Measurements from ENCODE around the gene FAM9C.
"Not testable (repeated sequence)": the region's sequence is repeated elsewhere in the genome, so short reads cannot be mapped to it uniquely, and the experiment has no call there.

FAM9C gene

DNA sequence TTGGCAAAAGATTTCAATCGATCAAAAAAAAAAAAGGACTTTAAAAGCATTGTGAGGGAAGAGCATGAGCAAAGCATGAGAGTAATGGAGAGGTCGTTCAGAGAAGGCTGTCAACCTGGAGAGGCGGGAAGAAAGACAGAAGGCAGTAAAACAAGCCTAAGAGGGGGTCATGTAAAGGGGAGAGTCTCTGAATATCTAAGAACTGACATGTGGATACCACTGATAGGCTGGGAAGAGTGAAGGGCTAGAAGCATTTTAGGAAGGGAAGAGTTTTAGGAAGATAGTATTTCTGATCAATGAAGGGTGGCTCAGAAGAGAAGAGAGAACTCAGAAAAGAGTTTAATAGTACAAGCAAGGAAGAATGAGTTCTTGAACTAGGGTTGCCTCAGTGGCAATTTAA lies 7.5 kb downstream of the FAM9C start:
- no peak for DNase-seq
- Mint-ChIP-seq H3K4me1 (peaks cover 13% of the 10 kb centered on the region), H3K27me3 (no peaks in the 10 kb centered on the region), H3K9me3 (no peaks in the 10 kb centered on the region), H3K4me3 (no peak overlapping the region), H3K36me3 (ENCODE audit: low read depth) (no peaks in the 10 kb centered on the region), H3K27ac (peak overlapping the region; percentile 32)
- ATAC-seq: no peak

DNA sequence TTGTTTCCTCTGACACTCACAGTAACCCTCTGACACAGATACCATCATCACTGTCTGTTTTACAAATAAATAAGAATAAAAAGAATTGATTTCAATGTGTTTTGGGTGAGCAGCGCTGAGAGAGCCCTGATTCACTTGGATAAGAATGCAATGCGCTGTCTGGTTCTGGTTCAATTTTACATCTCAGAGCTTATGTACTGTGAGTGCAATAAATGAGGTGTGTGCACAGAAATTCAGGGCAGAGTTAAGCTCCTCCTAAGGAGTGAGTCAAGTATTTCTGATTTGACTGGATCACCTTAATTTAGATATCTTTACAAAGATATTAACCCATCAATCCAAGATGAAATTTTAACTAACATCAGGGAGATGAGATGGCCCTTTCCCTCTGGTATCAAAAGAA lies 11.2 kb downstream of the FAM9C start:
- DNase-seq (no peak), ATAC-seq (no peak)
- Mint-ChIP-seq H3K27ac (no peak overlapping the region), H3K9me3 (no peaks in the 10 kb centered on the region), H3K27me3 (no peaks in the 10 kb centered on the region), H3K4me1 (peaks cover 42% of the 10 kb centered on the region), H3K4me3 (no peak overlapping the region), H3K36me3 (ENCODE audit: low read depth) (no peaks in the 10 kb centered on the region)

DNA sequence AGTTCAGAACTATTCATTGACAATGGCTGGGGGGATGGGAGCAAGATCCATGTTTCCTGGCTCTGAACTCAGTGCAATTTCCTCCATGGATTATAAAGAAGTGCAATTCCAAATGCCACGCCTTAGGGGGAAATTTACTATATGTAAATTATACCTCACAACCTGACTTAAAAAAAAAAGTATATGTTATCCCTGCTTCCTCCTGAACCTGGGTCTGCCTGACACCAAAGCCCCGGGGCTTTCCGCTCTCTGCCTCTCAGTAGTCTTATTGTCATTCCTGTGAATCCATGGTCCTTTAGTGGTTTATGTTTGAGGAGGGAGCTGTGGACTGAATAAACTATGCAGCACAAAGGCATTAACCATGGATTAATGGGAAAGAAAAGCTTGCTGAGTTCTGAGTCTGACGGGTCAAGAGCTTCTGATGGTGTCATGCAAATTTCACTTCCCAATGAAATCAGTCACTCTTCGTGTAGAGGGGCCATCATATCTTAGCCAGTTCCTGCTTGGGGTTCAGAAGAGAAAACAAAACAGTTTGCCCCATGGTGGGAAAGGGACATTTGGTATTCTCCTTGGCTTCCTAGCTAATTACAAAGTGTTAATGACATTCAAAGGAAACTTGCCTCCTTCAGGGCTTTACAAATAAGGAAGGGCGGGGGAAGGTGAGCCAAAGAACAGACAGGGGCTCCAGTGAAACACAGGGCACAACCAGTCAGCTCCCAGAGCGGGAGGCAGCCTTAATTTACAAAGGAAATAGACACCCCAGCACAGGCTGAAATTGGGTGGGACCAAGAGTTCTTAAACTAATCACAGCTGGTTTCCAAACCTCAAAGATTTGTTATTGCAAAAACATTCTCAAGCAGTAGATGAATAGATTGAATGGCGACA lies 14.3 kb downstream of the FAM9C start:
- Mint-ChIP-seq H3K36me3 (ENCODE audit: low read depth) (no peaks in the 10 kb centered on the region), H3K4me1 (peaks cover 63% of the 10 kb centered on the region), H3K4me3 (peak overlapping the region; percentile 62), H3K9me3 (no peaks in the 10 kb centered on the region), H3K27me3 (no peaks in the 10 kb centered on the region), H3K27ac (peak overlapping the region; percentile 78)
- ATAC-seq: no peak
- no peak for DNase-seq

DNA sequence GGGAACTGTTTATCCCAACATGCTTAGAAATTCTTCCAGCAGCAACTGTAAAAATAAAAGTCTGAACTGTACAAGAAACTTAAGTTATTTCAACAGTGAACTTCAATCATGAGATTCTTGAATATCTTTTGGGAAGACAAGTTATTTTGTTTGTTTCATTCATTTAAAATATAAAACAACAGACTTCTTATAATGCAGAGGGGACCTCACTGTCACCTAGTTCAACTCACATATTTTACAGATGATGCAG lies 14.9 kb downstream of the FAM9C start:
- Mint-ChIP-seq H3K4me3 (peak overlapping the region; percentile 24), H3K27me3 (no peaks in the 10 kb centered on the region), H3K9me3 (no peaks in the 10 kb centered on the region), H3K36me3 (ENCODE audit: low read depth) (no peaks in the 10 kb centered on the region), H3K27ac (peak overlapping the region; percentile 73), H3K4me1 (peaks cover 68% of the 10 kb centered on the region)
- ATAC-seq: no peak
- DNase-seq: no peak

DNA sequence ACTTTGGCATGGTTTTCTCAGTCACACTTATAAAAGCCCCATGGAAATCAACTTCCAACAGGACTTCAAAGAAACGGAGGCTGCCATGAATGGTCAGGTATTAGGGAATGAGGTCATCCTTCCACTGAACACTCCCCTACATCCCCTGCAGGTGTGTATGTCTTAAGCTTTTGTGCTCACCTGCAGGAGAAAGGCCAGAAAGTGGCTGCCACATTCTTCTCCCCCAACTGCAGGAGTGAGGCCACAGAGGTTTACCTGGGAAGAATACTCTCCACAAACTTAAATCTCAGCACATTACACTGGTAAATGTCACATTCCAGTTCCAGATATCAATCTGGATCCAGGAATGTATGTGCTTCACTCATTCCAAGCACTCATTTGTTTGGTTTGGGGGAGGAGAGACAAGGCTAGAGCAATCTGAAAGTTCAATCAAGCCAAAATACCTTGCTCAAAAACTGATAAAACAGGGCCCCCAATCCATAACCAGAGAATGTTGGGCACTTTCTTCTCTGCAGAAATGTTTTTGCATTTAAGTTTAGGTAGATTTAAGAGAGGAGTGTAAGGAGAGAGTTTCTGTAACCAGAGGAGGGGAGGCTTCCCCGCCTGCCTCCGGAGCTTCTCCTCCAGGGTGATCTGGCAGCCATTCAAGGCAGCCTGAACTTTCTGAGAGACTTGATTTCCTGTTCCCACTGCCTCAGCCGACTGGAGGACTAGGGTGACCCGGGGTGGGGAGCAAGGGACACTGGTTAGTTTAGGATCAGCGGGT lies 15.4 kb downstream of the FAM9C start:
- Mint-ChIP-seq H3K27me3 (no peaks in the 10 kb centered on the region), H3K4me1 (peaks cover 72% of the 10 kb centered on the region)

DNA sequence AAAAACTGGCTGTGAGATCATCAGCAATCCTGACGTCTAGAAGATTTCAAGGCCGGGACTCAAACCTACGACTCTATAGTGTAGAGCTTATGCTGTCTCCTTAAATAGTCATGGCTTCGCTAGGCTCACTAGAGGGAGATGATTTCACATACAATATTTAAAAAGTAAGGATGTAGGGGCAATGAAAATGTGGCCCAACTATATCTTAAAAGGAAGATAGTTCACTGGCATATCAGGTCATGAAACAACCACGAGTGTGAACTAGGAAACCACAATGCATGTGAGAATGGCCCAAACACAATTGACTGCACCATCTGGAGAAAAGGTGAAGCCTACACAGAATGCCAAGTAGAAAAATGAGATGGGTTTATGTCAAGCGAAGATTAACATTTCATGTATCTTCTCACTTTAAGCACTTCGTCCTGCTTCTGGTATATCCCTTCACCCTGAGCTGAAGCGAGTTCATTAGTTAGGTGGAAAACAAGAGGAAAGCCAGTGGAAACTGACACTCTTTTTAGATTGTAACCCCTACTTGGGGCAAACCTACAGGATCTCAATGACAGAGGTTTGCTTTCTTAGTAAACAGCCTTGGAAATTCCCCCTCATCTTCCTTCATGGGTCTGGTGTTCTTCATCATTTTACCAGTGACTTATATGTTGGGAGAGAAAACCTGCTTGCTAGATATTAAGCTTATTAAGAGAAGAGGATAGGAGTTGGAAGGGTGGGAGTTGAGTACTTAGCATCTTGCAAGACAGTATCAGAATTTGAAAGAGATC lies 17.4 kb downstream of the FAM9C start:
- Mint-ChIP-seq H3K27me3 (no peaks in the 10 kb centered on the region), H3K36me3 (ENCODE audit: low read depth) (no peaks in the 10 kb centered on the region), H3K4me3 (no peak overlapping the region), H3K9me3 (no peaks in the 10 kb centered on the region), H3K27ac (peak overlapping the region; percentile 87), H3K4me1 (peaks cover 89% of the 10 kb centered on the region)
- no peak for DNase-seq
- peak; percentile 61 for ATAC-seq

More for the DNA sequence above, 15.4 kb downstream of the FAM9C start:
- ATAC-seq (no peak), DNase-seq (peak; percentile 26)
- Mint-ChIP-seq H3K27ac (peak overlapping the region; percentile 73), H3K4me3 (peak overlapping the region; percentile 24), H3K36me3 (ENCODE audit: low read depth) (no peaks in the 10 kb centered on the region), H3K9me3 (no peaks in the 10 kb centered on the region)

DNA sequence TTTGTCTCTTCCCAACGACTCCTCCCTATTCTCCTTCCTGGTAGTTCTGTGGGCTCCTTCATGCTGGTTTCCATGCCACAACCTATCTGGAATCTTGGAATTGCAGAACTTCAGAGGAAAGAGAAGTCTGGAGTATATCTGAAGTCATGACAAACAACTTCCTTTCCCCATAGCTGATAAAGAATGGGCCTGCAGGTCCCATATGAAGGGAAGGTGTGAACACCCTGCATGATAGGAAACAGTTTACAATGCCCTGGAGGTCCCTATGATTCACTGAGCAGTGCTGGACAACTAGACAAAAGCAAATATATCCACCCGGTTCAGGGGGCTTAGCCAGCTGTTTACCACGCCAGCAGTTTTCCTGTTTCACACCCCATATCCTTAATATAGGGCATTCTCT lies 19.4 kb downstream of the FAM9C start:
- ATAC-seq (no peak), DNase-seq (no peak)
- H3K4me3 Mint-ChIP-seq: no peak overlapping the region
- no peaks in the 10 kb centered on the region for H3K9me3 Mint-ChIP-seq
- H3K36me3 Mint-ChIP-seq (ENCODE audit: low read depth): no peaks in the 10 kb centered on the region
- no peaks in the 10 kb centered on the region for H3K27me3 Mint-ChIP-seq
- H3K4me1 Mint-ChIP-seq: peaks cover 78% of the 10 kb centered on the region
- peak overlapping the region; percentile 87 for H3K27ac Mint-ChIP-seq

DNA sequence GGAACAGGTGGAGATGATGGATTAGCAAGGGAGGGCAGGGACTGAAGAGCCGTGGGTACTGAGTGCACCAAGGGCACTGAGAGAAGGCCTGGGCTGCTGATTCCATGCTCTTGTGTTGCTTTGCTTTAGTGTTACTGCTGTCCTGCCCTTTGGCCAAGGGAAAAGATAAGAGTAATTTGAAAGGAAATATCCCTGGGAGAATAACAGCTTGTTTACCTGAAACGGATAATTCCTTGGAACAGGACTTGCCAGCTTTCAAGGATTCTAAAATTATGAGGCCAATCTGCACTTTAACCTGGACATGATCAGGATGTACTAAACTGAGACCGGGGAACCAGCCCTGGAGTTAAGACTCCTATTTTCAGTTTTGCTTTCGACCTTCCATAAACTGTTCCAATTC lies 20.4 kb downstream of the FAM9C start:
- Mint-ChIP-seq H3K9me3 (no peaks in the 10 kb centered on the region), H3K4me3 (no peak overlapping the region), H3K27me3 (no peaks in the 10 kb centered on the region), H3K36me3 (ENCODE audit: low read depth) (no peaks in the 10 kb centered on the region), H3K4me1 (peaks cover 72% of the 10 kb centered on the region), H3K27ac (peak overlapping the region; percentile 56)
- DNase-seq (no peak), ATAC-seq (no peak)

DNA sequence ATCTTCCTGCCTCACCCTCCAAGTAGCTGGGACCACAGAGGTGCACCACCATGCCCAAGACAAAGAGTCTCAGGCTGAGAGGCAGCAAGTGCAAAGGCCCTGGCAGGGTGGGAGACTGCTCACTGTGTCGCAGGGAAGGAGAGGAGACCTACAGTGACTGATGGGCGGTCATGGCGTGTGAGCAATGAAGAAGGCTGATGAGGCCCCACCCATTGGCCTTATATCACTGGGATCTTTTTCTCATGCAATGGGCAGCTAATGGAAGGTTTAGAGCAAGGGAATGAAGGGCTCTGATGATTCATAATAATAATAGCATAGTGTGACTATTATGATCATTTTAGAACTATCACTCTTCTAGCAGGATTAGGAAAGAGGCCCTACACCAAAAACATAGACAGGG lies 20.9 kb downstream of the FAM9C start:
- no peak for DNase-seq
- H3K4me1 Mint-ChIP-seq: peaks cover 69% of the 10 kb centered on the region

DNA sequence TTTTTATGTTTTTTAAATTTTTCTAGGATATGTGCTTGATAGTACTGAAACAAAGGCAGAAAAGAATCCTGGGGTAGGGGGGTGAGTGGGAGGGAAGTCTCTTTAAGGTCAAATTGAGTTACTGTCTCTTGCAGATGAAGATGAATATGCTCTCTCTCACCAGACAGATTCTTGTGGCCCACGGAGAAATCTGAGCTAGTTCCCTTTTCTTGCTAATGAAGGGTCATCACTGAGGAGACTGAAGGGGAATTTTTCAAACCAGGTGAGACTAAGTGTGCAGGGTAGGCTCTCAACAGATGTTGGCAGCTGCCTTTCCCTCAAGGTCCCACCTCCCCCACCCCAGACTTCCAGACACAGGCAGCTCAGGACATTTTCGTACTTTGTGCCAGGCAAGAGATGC lies 21.5 kb downstream of the FAM9C start:
- Mint-ChIP-seq H3K27me3 (no peaks in the 10 kb centered on the region), H3K27ac (peak overlapping the region; percentile 56), H3K9me3 (no peaks in the 10 kb centered on the region), H3K4me1 (peaks cover 63% of the 10 kb centered on the region), H3K4me3 (no peak overlapping the region), H3K36me3 (ENCODE audit: low read depth) (no peaks in the 10 kb centered on the region)
- no peak for DNase-seq
- no peak for ATAC-seq

More for the DNA sequence above, 20.9 kb downstream of the FAM9C start:
- peak; percentile 44 for ATAC-seq
- no peak overlapping the region for H3K4me3 Mint-ChIP-seq
- peak overlapping the region; percentile 56 for H3K27ac Mint-ChIP-seq
- H3K36me3 Mint-ChIP-seq (ENCODE audit: low read depth): no peaks in the 10 kb centered on the region
- H3K27me3 Mint-ChIP-seq: no peaks in the 10 kb centered on the region
- H3K9me3 Mint-ChIP-seq: no peaks in the 10 kb centered on the region

DNA sequence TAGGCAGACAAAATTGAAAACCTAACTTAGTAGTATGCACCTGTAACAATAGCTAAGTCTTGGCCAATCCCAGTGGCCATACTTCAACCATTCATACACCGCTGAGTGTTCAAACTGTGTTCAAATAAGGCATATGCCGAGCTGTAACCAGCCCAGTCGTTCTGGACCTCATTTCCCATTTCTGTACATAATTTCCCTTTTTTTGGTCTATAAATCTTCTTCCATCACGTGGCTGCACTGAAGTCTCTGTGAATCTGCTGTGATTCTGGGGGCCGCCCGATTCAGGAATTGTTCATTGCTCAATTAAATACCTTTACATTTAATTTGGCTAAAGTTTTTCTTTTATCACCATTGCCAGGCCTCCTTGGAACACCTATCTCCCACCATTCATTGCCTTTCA lies 27.7 kb downstream of the FAM9C start:
- H3K27ac Mint-ChIP-seq; DNase-seq; H3K4me3 Mint-ChIP-seq; ATAC-seq; H3K27me3 Mint-ChIP-seq; H3K36me3 Mint-ChIP-seq (ENCODE audit: low read depth); H3K9me3 Mint-ChIP-seq: not testable (repeated sequence)
- peaks cover 58% of the 10 kb centered on the region for H3K4me1 Mint-ChIP-seq

DNA sequence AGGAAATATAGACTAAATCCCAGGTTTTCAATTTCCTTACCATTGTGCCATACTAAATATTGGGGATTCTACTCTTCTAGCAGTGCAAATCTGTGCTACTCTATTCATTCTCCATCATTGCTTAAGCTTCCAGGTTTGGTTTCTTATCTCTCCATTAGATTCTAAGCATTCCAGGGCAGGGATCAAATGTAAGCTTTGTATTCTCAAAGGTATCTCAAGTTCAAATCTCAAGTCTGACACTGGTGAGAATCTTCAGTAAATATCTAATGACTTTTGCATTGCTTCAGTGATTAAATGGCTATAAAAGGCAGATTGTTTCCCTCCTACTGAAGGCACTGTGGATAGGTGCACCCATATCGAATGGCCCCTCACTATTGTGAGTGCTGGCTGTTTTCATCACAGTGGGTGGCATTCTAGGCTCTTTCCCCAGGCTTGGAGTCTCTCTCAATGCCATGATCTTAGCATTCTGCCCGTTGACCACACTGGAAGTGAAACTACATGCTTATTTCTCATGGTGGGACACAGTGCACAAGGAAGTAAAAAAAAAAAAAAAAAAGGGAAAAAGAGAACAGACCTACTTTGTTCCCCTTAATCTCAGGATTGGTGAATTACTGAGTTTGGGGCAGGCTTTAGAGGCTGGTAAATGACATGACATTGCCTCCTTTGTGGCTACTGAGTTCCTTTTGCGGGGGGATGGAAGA lies 28.7 kb downstream of the FAM9C start:
- Mint-ChIP-seq H3K4me3 (no peak overlapping the region), H3K27me3 (no peaks in the 10 kb centered on the region), H3K27ac (no peak overlapping the region), H3K36me3 (ENCODE audit: low read depth) (no peaks in the 10 kb centered on the region), H3K4me1 (peaks cover 60% of the 10 kb centered on the region), H3K9me3 (no peaks in the 10 kb centered on the region)
- ATAC-seq (no peak), DNase-seq (no peak)

DNA sequence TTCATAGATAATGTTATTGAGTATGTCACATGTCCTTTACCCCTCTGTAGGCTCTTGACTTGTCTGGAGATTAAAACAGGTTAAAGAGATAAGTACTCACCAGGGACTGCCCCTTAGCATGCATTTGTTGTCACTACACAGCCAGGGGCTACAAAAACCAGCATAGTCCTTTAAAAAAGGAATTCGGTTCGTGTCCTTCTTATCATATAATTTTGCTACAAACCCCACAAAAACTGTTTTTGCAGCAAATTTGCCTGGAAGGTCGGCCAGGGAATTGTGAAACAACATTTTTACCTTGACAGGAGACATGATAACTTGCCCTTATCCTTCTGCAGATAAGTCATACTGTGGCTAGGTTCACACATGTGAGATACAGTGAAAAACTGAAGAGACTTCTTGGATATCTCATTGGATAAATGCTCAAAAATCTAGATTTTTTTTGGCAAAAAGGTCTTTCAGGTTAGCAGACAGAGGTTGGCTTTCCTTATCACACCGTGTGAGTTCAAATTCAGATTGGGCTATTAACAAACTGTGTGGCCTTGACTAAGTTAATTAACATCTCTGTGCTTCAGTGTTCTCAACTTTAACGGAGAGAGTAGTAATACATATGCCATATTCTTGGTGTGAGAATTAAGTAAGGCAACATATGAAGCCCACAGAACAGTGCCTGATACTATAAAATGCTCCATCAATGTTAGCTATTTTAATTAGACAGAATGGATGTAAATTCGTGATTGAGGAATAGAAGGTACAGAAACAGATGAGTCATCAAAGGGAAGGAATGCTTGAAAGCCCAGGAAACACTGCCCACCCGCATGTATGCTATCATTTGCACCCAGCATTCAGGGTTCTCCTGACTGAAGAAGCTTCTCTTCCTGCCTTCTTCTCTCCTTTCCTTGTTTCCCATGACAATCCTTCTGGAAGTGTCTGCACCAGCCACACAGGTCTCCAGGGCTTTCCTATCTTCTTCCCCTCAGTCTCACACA lies 30.0 kb downstream of the FAM9C start:
- Mint-ChIP-seq H3K4me1 (peaks cover 61% of the 10 kb centered on the region), H3K9me3 (no peaks in the 10 kb centered on the region), H3K27ac (peak overlapping the region; percentile 68), H3K27me3 (no peaks in the 10 kb centered on the region), H3K4me3 (no peak overlapping the region), H3K36me3 (ENCODE audit: low read depth) (no peaks in the 10 kb centered on the region)
- ATAC-seq (peak; percentile 62), DNase-seq (no peak)
